ENCODE results near the gene MATN1.

MATN1 gene

DNA sequence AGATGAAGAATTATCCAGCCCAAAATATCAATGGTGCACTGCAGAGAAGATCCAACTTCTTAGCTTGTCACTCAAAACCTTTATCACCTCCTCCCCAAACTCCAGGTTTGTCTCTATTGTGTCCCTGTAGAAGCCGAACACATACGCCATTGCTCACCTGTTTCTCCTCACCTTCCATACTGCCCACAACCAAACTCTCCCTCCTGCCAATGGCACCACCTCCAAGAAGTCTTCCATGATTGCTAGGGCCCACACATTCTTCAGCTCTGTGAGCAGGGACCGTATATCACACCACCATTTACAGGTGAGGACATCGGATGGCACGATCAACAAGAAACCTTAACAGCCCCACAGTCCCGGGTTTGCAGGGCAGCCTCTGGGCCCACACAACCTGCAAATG lies 31.9 kb upstream of the MATN1 start:
- Histone ChIP-seq H3F3A (ENCODE audit: low read depth) (no peaks in the 10 kb centered on the region), H2AFZ (ENCODE audit: low read length) (no peak overlapping the region), H3K9ac (ENCODE audit: low read depth, low read length, poor library complexity, severe bottlenecking) (peak overlapping the region; percentile 96), H3K27me3 (ENCODE audit: insufficient read depth, low read length, poor library complexity, severe bottlenecking) (peaks cover 3% of the 10 kb centered on the region), H3K4me2 (ENCODE audit: low read depth, low read length, poor library complexity, severe bottlenecking) (peak overlapping the region; percentile 100), H3K4me1 (ENCODE audit: insufficient read depth, low read length, poor library complexity, severe bottlenecking) (peaks cover 76% of the 10 kb centered on the region), H3K4me3 (ENCODE audit: low read length, poor library complexity, severe bottlenecking) (peak overlapping the region; percentile 90), H3K9me2 (replicated peaks; ENCODE audit: low read depth, low read length) (no peaks in the 10 kb centered on the region), H3K36me3 (ENCODE audit: insufficient read depth, low read length) (no peaks in the 10 kb centered on the region), H3K79me2 (ENCODE audit: insufficient read depth, low read length) (peaks cover 77% of the 10 kb centered on the region), H3K9me3 (ENCODE audit: insufficient read depth, low read depth, low read length) (no peaks in the 10 kb centered on the region), H4K20me1 (ENCODE audit: insufficient read depth, low read length, poor library complexity, severe bottlenecking) (peaks cover 61% of the 10 kb centered on the region)
- TF ChIP-seq EZH2phosphoT487 (IDR thresholded peaks at IDR 0.05; ENCODE audit: borderline replicate concordance): no peak
- TF ChIP-seq, protein P1, sequence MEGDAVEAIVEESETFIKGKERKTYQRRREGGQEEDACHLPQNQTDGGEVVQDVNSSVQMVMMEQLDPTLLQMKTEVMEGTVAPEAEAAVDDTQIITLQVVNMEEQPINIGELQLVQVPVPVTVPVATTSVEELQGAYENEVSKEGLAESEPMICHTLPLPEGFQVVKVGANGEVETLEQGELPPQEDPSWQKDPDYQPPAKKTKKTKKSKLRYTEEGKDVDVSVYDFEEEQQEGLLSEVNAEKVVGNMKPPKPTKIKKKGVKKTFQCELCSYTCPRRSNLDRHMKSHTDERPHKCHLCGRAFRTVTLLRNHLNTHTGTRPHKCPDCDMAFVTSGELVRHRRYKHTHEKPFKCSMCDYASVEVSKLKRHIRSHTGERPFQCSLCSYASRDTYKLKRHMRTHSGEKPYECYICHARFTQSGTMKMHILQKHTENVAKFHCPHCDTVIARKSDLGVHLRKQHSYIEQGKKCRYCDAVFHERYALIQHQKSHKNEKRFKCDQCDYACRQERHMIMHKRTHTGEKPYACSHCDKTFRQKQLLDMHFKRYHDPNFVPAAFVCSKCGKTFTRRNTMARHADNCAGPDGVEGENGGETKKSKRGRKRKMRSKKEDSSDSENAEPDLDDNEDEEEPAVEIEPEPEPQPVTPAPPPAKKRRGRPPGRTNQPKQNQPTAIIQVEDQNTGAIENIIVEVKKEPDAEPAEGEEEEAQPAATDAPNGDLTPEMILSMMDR (conservative IDR thresholded peaks at IDR 0.05; ENCODE audit: low read length): no peak

DNA sequence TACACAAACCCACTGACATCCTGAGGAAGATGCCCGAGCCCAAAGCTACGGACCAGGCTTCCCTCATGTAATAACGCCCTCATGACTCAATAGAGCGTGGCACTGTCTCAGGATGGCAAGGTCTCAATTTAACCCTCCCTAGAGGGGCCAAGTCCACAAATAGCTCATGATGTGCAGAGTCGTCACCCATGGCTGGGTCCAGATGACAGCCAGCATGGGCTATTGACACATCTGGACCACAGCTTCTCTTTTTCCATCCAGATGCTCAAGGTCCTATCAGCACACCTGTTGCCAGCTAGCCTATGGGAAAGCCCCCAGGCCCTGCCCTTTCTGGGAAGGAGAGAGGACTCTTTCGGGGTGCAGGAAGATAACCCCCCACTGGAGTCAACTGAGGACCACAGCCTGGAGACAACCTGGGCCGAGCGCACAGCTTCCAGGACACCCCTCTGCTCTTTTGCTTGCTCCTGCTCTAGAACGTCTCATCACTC lies 31.3 kb upstream of the MATN1 start:
- peak overlapping the region; percentile 96 for H3K9ac ChIP-seq (ENCODE audit: low read depth, low read length, poor library complexity, severe bottlenecking)
- peaks cover 3% of the 10 kb centered on the region for H3K27me3 ChIP-seq (ENCODE audit: insufficient read depth, low read length, poor library complexity, severe bottlenecking)
- peaks cover 67% of the 10 kb centered on the region for H4K20me1 ChIP-seq (ENCODE audit: insufficient read depth, low read length, poor library complexity, severe bottlenecking)
- H3K79me2 ChIP-seq (ENCODE audit: insufficient read depth, low read length): peaks cover 83% of the 10 kb centered on the region
- peak overlapping the region; percentile 90 for H3K4me3 ChIP-seq (ENCODE audit: low read length, poor library complexity, severe bottlenecking)
- H3F3A ChIP-seq (ENCODE audit: low read depth): no peaks in the 10 kb centered on the region
- no peak overlapping the region for H2AFZ ChIP-seq (ENCODE audit: low read length)
- H3K4me1 ChIP-seq (ENCODE audit: insufficient read depth, low read length, poor library complexity, severe bottlenecking): peaks cover 79% of the 10 kb centered on the region
- no peaks in the 10 kb centered on the region for H3K9me3 ChIP-seq (ENCODE audit: insufficient read depth, low read depth, low read length)
- no peaks in the 10 kb centered on the region for H3K9me2 ChIP-seq (replicated peaks; ENCODE audit: low read depth, low read length)
- TF ChIP-seq, protein P1 (conservative IDR thresholded peaks at IDR 0.05; ENCODE audit: low read length): no peak
- TF ChIP-seq EZH2phosphoT487 (IDR thresholded peaks at IDR 0.05; ENCODE audit: borderline replicate concordance): no peak
- peak overlapping the region; percentile 100 for H3K4me2 ChIP-seq (ENCODE audit: low read depth, low read length, poor library complexity, severe bottlenecking)
- H3K36me3 ChIP-seq (ENCODE audit: insufficient read depth, low read length): 0 out of 2 replicates have a peak, but pooled peaks cover under 1% of the 10 kb centered on the region

GRCh38 chr1:30753660-30754123 lies 30.3 kb upstream of the MATN1 start:
- no peak for TF ChIP-seq EZH2phosphoT487 (IDR thresholded peaks at IDR 0.05; ENCODE audit: borderline replicate concordance)
- TF ChIP-seq, protein P1 (conservative IDR thresholded peaks at IDR 0.05; ENCODE audit: low read length): no peak
- no peaks in the 10 kb centered on the region for H3F3A ChIP-seq (ENCODE audit: low read depth)
- peak overlapping the region; percentile 43 for H3K9ac ChIP-seq (ENCODE audit: low read depth, low read length, poor library complexity, severe bottlenecking)
- H3K27me3 ChIP-seq (ENCODE audit: insufficient read depth, low read length, poor library complexity, severe bottlenecking): peaks cover 3% of the 10 kb centered on the region
- H3K4me1 ChIP-seq (ENCODE audit: insufficient read depth, low read length, poor library complexity, severe bottlenecking): peaks cover 81% of the 10 kb centered on the region
- peak overlapping the region; percentile 90 for H3K4me3 ChIP-seq (ENCODE audit: low read length, poor library complexity, severe bottlenecking)
- H3K36me3 ChIP-seq (ENCODE audit: insufficient read depth, low read length): 0 out of 2 replicates have a peak, but pooled peaks cover 9% of the 10 kb centered on the region
- peak overlapping the region; percentile 100 for H3K4me2 ChIP-seq (ENCODE audit: low read depth, low read length, poor library complexity, severe bottlenecking)
- no peaks in the 10 kb centered on the region for H3K9me2 ChIP-seq (replicated peaks; ENCODE audit: low read depth, low read length)
- H3K79me2 ChIP-seq (ENCODE audit: insufficient read depth, low read length): peaks cover 93% of the 10 kb centered on the region
- no peak overlapping the region for H2AFZ ChIP-seq (ENCODE audit: low read length)
- peaks cover 77% of the 10 kb centered on the region for H4K20me1 ChIP-seq (ENCODE audit: insufficient read depth, low read length, poor library complexity, severe bottlenecking)
- no peaks in the 10 kb centered on the region for H3K9me3 ChIP-seq (ENCODE audit: insufficient read depth, low read depth, low read length)

Measured in Loucy (cell line).